Activated naive CD8-positive, alpha-beta T cell (primary cell): ENCODE results near the gene NME9.

Experiments
- H3K27ac Mint-ChIP-seq: one replicate; pipeline ENCODE4 v1.8.0; 2021; ENCODE audit warnings: mixed read lengths
- H3K27me3 Mint-ChIP-seq: one replicate; pipeline ENCODE4 v1.8.0; 2021; ENCODE audit warnings: mixed read lengths
- H3K36me3 Mint-ChIP-seq: one replicate; pipeline ENCODE4 v1.8.0; 2021; ENCODE audit warnings: mixed read lengths
- H3K4me1 Mint-ChIP-seq: one replicate; pipeline ENCODE4 v1.8.0; 2021; ENCODE audit warnings: low read depth, mixed read lengths
- H3K4me3 Mint-ChIP-seq: one replicate; pipeline ENCODE4 v1.8.0; 2021; ENCODE audit warnings: mild to moderate bottlenecking, mixed read lengths
- H3K9me3 Mint-ChIP-seq: one replicate; pipeline ENCODE4 v1.8.0; 2021; ENCODE audit warnings: low read depth, mixed read lengths

The NME9 gene

DNA sequence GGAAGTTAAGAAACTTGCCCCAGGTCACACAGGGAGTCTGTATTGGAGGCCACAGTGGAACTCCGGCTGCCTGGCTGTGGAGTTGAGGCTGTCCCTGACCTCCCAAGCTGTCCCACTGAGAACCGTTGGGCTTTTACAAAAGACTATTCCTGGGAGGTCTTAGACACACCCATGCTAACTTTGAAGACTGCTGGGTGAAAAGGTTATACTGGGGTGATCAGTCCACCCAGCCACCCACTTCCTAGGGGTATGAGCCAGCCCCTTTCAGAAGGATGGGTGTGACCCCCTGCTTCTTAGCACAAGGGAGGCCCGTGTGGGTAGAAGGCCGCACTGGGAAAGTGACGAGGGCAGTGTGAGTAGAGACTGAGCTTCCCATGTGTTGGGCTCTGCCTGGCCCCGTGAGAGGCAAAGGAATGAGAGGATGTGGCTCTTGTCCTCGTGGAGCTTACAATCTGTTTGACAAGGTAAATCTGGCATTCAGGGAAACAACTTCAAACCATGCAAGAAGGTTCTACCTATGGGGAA lies 37.7 kb upstream of the NME9 start:
- Mint-ChIP-seq H3K27me3 (peaks cover 7% of the 10 kb centered on the region), H3K36me3 (no peaks in the 10 kb centered on the region), H3K27ac (no peak overlapping the region), H3K4me1 (no peaks in the 10 kb centered on the region), H3K4me3 (no peak overlapping the region), H3K9me3 (peaks cover 4% of the 10 kb centered on the region)

GRCh38 chr3:138366006-138366759 lies 36.5 kb upstream of the NME9 start:
- H3K27ac Mint-ChIP-seq, result no peak overlapping the region

DNA sequence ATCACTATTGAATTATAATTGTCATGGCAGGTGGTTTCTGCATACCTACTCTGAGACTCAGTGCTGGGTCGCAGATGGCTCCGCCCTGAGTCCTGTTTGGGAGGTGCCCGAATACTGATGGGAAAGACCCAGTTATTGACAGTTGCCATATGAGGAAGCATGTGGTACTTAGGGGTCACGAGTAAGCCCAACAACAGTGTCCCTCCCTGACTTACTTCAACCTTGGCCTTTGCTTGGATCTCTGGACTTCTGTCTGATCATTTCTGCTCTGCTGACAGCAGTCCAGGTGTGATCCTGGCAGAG lies 35.6 kb upstream of the NME9 start:
- H3K9me3 Mint-ChIP-seq, result no peaks in the 10 kb centered on the region
- no peak overlapping the region for H3K27ac Mint-ChIP-seq
- no peaks in the 10 kb centered on the region for H3K27me3 Mint-ChIP-seq
- no peaks in the 10 kb centered on the region for H3K36me3 Mint-ChIP-seq
- H3K4me1 Mint-ChIP-seq, result no peaks in the 10 kb centered on the region
- no peak overlapping the region for H3K4me3 Mint-ChIP-seq

More at GRCh38 chr3:138366006-138366759, 36.5 kb upstream of the NME9 start:
- Mint-ChIP-seq H3K27me3 (peaks cover 5% of the 10 kb centered on the region), H3K4me1 (no peaks in the 10 kb centered on the region), H3K36me3 (no peaks in the 10 kb centered on the region), H3K9me3 (peaks cover 4% of the 10 kb centered on the region), H3K4me3 (no peak overlapping the region)

DNA sequence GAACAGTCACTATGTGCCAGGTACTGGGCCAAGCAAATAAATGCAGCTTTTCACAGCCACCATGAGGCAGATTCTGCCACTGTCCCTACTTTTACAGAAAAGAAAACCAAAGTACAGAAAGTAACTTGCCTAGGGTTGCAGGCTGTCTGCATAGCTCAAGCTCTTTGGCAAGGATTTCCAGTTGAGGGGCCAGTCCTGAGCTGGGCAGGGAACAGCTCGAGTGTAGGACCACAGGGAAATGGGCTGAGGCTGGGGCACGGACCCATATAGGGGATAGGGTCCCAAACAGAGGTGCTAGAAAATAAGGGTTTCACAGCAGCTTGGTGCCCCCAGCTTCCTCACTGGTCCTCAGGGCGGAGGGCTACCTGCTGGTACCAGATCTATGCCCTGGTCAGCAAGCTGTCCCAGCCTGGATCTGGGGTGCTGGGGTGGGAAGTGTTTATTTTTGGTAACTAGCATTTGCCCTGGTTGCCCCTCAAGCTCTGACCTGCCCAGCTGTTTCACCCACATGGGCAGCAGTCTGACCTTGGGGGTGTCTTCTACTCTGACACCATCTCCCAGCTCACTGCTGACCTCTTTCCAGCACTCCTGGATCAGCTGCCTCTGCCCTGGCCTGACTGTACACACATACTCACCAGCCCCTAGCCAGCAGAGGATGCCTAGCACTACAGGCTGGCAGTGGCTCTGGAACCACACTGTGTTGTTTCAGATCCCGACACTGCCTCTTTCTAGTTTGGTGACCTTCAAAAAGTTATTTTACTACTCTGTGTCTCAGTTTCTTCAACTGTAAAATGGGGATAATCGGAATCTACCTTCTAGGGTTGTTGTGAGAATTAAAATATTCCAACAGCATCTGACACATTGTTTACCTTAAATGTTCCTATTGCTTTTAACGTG lies 35.0 kb upstream of the NME9 start:
- H3K4me3 Mint-ChIP-seq, result no peak overlapping the region
- no peaks in the 10 kb centered on the region for H3K27me3 Mint-ChIP-seq
- H3K36me3 Mint-ChIP-seq, result no peaks in the 10 kb centered on the region
- no peaks in the 10 kb centered on the region for H3K9me3 Mint-ChIP-seq
- H3K4me1 Mint-ChIP-seq, result no peaks in the 10 kb centered on the region
- no peak overlapping the region for H3K27ac Mint-ChIP-seq

DNA sequence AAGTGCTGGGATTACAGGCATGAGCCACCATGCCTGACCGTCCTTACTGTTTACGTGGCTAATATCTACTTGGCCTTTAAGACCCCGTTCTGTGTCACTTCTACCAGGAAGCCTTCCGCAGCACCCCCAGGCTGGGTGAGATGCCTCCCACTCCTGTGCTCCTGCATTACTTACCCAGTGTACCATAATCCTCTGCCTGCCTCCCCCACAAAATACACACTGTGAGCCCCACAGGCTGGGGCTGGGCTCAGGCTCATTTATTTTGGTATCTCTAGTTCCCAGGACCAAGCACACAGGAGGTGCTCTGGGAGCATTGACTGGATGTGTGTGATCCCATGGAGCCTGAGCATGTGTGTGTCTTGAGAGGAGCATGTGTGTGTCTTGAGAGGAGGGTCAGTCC lies 33.7 kb upstream of the NME9 start:
- Mint-ChIP-seq H3K9me3 (no peaks in the 10 kb centered on the region), H3K4me3 (no peak overlapping the region), H3K27ac (no peak overlapping the region), H3K36me3 (no peaks in the 10 kb centered on the region), H3K27me3 (no peaks in the 10 kb centered on the region), H3K4me1 (no peaks in the 10 kb centered on the region)

DNA sequence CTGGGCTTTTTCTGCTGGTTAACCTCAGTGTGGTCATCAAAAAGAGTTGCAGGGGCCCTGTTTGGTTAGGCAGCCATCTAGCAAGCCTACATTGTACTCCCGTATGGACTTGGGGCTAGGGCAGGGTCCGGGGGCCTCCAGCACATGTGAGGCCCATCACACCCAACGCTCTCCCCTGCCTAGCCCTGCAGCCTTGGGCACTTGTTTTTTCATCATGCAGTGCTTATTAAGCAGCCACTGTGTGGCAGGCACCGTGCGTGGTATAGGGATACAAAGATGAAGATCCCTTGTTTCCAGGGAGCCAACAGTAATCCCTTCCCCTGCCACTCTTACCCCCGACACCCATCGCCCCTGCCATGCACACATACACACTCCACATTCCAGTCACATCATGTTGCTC lies 32.9 kb upstream of the NME9 start:
- no peaks in the 10 kb centered on the region for H3K27me3 Mint-ChIP-seq

GRCh38 chr3:138361561-138361971 lies 31.9 kb upstream of the NME9 start:
- Mint-ChIP-seq H3K4me1 (no peaks in the 10 kb centered on the region), H3K27me3 (no peaks in the 10 kb centered on the region), H3K36me3 (no peaks in the 10 kb centered on the region), H3K4me3 (no peak overlapping the region), H3K27ac (no peak overlapping the region), H3K9me3 (no peaks in the 10 kb centered on the region)

More for the DNA sequence above, 32.9 kb upstream of the NME9 start:
- H3K4me3 Mint-ChIP-seq, result no peak overlapping the region
- H3K27ac Mint-ChIP-seq, result no peak overlapping the region
- no peaks in the 10 kb centered on the region for H3K9me3 Mint-ChIP-seq
- H3K36me3 Mint-ChIP-seq, result no peaks in the 10 kb centered on the region
- H3K4me1 Mint-ChIP-seq, result no peaks in the 10 kb centered on the region

DNA sequence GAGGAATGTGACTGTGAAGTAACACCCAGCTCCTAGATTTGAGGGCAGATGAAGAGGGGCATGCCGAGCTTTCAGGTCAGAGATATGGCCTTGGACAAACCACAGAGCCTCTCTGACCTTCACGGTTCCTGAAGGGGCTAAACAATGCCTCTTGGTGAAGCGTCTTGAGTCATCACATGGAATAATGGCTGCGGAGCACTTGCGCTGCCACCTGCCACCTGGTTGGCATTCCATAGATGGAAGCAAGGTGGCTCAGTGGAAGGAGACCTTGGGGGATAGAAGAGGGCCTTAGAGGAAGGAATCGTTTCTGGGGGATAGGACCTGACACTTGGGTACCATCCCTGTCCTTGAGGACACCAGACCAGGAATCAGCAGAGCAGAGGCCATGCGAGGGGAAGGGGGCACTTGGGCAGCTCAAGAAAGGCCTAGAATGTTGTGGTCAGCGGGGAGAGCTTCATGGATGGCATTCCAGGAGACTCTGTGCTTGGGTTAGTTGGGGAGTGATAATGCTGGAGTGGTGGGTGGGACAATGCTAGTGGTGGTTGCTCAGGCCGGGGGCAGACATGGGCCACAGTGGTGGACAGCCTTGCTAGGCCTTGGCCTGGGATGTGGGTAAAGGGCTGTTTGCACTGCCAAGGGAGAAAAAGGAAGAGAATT lies 31.3 kb upstream of the NME9 start:
- H3K27me3 Mint-ChIP-seq, result no peaks in the 10 kb centered on the region
- no peaks in the 10 kb centered on the region for H3K36me3 Mint-ChIP-seq
- H3K4me3 Mint-ChIP-seq, result no peak overlapping the region
- H3K4me1 Mint-ChIP-seq, result no peaks in the 10 kb centered on the region
- H3K27ac Mint-ChIP-seq, result no peak overlapping the region
- no peaks in the 10 kb centered on the region for H3K9me3 Mint-ChIP-seq

GRCh38 chr3:138359919-138360868 lies 30.5 kb upstream of the NME9 start:
- Mint-ChIP-seq H3K4me3 (no peak overlapping the region), H3K9me3 (no peaks in the 10 kb centered on the region), H3K27me3 (no peaks in the 10 kb centered on the region), H3K27ac (no peak overlapping the region), H3K36me3 (no peaks in the 10 kb centered on the region), H3K4me1 (no peaks in the 10 kb centered on the region)

DNA sequence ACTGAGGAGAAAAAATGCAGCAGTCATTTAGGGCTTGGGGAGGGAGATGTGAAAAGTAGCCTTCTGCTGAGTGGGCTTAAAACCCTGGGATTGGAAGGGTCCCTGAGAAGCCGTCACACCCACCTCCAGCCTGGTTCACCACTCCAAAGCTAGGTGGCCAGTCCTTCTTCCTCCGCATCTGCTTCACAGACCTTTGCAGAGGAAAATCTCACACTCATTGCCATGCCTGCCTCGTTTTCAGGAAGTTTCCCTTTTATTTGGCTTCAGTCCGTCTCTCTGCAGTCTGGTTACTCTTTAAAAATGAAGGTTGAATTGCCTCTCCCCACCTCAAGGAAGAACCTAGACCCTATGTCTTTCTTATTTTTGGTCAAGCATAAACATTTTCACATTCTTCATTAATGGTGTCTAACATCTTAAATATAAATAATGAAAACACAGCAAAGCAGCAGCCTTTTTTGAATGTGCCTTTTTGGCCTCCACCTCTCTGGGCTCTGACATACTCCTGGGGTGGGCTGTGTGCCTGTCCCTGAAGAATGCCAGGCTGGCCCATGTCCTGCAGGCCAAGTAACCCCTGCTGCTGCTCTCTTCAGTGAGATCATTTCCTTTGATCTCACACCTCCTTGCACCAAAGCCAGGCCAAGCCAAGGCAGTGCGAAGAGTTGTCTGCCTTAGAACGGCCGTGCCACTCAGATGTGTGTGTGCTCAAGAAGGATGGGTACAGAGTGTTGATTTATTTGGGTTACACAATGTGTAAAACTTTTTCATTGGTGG lies 29.7 kb upstream of the NME9 start:
- H3K4me1 Mint-ChIP-seq, result no peaks in the 10 kb centered on the region
- H3K27ac Mint-ChIP-seq, result no peak overlapping the region
- no peaks in the 10 kb centered on the region for H3K27me3 Mint-ChIP-seq
- H3K36me3 Mint-ChIP-seq, result no peaks in the 10 kb centered on the region
- no peaks in the 10 kb centered on the region for H3K9me3 Mint-ChIP-seq
- no peak overlapping the region for H3K4me3 Mint-ChIP-seq

DNA sequence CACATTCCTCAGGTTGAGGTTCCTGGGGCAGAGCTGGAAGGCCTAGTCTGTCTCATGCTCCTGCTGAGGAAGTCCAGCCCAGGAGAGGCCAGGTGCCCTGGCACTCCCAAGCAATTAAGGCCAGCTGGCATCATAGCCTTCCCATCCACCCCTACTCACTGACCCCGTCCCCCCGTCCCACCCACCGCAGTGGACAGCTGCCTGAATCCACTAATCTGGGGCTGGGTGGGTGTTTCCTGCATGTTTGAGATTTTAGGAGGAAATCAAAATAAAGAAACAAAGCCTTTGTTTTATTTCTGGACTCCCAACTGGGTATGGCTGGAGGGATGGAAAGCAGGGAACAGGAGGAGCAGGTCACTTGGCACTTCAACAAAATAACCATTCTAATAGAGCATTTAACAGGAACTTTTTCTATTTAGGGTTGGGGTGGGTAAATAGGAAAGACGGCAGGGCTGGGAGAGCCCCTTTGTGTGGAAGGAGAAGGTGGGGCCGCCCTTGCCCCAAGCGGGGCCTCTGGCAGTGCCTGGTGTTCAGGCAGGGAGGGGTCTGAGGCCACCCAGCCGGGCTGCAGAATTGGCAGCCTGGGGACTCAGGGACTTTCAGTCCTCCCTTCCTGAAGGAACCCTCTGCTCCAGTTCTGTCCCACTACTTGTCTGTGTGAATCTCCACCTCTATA lies 27.2 kb upstream of the NME9 start:
- Mint-ChIP-seq H3K9me3 (no peaks in the 10 kb centered on the region), H3K36me3 (no peaks in the 10 kb centered on the region), H3K4me1 (no peaks in the 10 kb centered on the region), H3K4me3 (no peak overlapping the region), H3K27me3 (no peaks in the 10 kb centered on the region), H3K27ac (no peak overlapping the region)

- Mint-ChIP-seq H3K4me3 (no peak overlapping the region), H3K9me3 (no peaks in the 10 kb centered on the region), H3K4me1 (no peaks in the 10 kb centered on the region), H3K27ac (no peak overlapping the region), H3K27me3 (peaks cover 1% of the 10 kb centered on the region), H3K36me3 (no peaks in the 10 kb centered on the region)
These were observed 25.4 kb upstream of the NME9 start for GRCh38 chr3:138355071-138355470.

GRCh38 chr3:138354376-138354775 lies 24.7 kb upstream of the NME9 start:
- Mint-ChIP-seq H3K4me3 (no peak overlapping the region), H3K9me3 (no peaks in the 10 kb centered on the region), H3K27me3 (peaks cover 2% of the 10 kb centered on the region), H3K4me1 (no peaks in the 10 kb centered on the region), H3K27ac (no peak overlapping the region), H3K36me3 (no peaks in the 10 kb centered on the region)
